GM12872 (cell line): ENCODE results near the gene ANTXRL.

Source experiments
- TF ChIP-seq, protein P1 (sequence below): IDR thresholded peaks from 3 replicates; pipeline ENCODE4 v1.5.1; 2011; ENCODE audit warnings: low read depth, mild to moderate bottlenecking, low read length, moderate library complexity; ENCODE audit not compliant: insufficient read depth

Gene ANTXRL

DNA sequence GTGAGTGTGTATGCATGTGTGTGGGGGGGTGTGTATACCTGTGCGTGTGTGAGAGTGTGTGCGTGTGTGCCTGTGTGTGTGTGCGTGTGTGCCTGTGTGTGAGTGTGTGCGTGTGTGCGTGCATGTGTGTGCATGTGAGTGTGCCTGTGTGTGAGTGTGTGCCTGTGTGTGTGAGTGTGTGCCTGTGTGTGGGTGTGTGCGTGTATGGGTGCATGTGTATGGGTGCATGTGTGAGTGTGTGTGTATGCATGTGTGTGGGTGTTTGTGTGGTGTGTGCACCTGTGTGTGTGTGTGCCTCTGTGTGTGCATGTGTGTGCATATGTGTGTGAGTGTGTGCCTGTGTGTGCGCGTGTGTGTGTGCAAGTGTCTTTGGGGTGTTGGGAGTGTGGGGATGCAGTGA lies 6.4 kb downstream of the ANTXRL start:
- TF ChIP-seq, protein P1, sequence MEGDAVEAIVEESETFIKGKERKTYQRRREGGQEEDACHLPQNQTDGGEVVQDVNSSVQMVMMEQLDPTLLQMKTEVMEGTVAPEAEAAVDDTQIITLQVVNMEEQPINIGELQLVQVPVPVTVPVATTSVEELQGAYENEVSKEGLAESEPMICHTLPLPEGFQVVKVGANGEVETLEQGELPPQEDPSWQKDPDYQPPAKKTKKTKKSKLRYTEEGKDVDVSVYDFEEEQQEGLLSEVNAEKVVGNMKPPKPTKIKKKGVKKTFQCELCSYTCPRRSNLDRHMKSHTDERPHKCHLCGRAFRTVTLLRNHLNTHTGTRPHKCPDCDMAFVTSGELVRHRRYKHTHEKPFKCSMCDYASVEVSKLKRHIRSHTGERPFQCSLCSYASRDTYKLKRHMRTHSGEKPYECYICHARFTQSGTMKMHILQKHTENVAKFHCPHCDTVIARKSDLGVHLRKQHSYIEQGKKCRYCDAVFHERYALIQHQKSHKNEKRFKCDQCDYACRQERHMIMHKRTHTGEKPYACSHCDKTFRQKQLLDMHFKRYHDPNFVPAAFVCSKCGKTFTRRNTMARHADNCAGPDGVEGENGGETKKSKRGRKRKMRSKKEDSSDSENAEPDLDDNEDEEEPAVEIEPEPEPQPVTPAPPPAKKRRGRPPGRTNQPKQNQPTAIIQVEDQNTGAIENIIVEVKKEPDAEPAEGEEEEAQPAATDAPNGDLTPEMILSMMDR = no peak

DNA sequence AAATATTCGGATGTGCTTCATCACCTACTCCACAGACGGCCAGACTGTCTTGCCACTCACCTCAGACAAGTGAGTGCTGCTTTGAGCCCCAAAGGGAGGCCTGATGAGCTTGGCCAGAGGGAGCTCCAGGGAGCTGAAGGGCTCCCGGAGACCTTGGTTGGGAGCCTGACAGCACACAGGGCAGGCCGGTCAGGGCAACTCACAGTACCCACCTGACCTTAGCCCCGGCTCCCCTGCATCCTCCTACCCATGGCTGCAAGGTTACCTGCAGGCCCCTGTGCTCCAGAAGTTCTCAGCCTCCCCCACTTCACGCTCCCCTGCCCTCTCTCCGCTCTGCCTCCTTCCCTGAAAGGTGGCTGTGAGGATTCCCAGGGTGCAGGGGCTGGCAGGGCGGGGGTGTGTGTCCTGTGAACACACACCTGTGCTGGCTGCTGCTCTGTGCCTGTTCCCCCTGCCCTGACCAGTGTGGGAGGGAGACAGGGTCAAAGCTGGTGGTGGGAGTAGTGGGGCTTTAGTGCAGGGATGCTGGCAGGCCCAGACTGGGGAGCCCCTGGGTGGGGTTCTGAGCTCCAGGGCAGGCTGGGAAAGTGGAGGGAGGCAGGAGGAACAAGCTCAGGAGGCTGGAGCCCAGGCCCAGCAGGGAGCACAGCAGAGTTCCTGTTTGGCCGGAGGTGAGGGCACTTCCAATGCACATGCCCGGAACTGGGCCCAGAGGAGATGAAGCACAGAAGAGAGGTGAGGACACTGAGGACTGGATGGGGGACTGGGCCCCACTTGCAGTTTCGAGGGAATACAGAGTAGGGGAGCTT lies 7.2 kb downstream of the ANTXRL start:
- TF ChIP-seq, protein P1 = peak; percentile 32; the same call in 2 of the 3 replicates

DNA sequence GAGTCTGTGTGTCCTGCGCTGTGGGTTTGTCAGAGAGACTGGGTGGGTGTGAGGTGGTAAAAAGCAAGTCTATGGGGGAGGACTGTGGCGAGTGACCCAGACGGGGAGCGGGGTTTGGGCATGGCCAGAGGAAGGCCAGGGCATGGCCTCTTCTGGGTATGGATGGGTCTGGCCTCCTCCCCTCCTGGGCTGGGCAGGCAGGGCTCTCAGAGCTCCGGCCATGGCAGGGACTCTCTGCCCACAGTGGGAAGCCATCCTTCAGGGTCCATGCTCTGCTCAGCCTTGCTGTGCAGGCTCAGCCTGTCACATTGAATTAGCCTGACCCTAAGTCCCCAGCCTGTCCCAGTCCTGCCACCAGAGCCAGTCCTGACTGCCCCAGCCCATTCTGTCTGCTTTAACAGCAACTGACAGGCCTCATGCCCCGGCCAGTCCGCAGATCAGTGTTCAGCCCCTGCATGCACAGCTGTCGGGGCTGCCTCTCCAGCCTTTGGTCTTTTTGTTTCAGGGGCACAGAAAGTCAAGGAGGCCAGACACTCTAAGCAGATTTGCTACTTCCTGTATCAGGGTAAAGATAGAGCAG lies 7.9 kb downstream of the ANTXRL start:
- TF ChIP-seq, protein P1 = no peak

DNA sequence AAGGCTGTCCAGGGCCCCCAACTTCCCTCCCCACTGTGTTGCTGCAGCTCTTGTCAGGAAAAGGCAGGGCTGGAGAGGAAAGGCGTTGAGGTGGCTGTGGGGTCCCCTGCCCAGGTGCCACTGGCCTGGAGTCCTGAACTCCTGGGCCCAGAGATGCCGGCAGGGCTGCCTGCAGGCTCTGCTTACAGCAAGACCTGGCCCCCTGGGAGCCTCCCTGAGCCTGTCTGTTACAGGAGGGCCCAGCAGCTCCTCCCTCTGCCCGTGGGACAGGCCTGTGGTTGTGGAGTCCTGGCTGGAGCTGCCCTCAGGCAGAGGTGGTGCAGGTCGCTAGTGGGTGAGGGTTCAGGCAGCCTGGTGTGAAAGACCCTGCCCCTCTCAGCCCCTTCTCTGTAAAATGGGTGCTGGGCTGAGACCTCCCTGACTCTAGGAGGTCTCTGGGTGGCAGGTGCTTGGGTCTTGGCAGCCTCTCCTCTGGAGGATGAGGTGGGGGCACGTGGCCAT lies 9.9 kb downstream of the ANTXRL start:
- TF ChIP-seq, protein P1 = no peak

DNA sequence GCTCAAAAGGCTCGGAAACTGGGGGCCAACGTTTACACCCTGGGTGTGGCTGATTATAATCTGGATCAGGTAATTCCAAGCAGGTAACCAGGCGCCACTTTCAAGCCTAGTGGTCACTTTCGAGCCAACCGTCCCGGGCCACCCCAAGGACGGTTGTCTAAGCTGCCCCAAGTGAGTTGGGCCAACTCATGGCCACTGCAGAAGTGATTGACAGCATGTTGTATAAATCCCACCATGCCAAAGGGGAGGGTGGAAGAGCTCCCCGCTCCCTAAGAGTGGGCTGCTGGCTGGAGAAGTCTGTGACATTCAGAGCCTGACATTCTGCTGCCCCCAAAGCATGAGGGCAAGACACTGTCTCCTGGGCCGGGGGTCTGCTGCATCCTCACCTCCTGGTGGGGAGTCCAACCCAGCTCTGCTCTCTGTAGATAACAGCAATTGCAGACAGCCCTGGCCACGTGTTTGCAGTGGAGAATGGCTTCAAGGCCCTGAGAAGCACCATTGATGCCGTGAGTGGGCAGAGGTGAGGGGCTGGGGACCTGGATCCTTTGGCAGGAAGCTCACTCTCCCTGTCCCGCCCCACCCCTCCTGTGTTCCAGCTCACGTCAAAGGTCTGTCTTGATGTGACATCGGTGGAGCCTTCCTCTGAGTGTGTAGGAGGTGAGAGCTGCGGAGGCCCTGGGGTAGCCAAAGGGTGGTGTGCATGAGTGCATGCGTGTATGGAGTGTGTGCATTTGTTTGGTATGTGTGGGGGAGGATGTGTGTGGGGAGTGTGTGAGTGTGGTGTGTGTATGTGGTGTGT lies 10.8 kb downstream of the ANTXRL start:
- TF ChIP-seq, protein P1 = no peak

DNA sequence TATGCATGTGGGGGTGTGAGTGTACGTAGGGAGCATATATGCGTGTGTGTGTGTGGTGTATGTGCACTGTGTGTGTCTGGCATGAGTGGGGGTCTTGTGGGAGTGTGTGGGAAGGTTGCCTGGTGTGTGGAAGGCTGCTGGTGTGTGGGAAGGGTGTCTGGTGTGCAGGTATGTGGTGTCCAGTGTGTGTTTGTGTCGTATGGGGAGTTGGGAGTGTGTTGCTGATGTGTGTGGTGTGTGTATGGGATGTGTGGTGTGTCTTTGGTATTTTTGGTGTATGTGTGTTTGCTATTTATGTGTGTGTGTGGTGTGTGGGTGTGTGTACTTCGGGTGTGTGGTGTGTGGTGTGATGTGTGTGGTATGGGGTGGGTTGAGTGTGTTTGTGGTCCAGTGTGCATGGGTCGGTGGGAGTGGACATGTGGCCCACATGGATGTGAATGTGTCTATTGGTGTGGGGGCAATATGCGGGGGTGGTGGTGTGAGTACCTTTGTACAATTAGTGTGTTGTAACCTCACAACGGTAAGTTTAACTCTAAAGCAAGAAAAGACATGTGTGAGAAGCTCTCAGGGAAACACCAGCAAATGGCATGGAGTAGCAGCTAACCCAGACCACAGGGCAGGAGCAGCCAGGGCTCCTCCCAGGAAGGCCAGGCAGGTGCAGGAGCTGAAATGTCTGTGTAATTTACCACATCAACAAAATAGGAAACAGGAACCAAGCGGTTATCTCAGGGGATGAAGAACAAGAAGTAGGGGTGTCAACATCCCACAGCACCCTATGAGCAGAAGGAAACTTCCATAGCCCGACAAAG lies 11.9 kb downstream of the ANTXRL start:
- TF ChIP-seq, protein P1 = no peak

DNA sequence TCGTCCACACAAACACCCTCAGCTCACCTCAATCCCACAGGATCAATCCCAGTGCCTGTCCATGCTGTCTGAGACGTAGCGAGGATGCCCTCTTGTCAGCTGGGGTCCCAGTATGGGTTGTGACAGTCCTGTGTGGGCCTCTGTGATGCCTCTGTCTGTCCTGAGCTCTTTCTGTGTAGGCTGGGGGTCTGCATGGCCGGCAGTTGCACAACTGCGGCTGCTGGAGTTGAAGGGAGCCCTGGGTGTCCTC lies 12.4 kb downstream of the ANTXRL start:
- TF ChIP-seq, protein P1 = no peak
